Cardiac septum (tissue), 1 donor: Measurements from ENCODE around the gene MIEF2. TPM values are rescaled to one million over a fixed set of nuclear protein-coding genes. Genes with fewer than 3 reads are reported as not detected.

Experiments used
- total RNA-seq: library from RNA; stranded (reverse); fragmentation: NEBNext Ultra II Directional; extraction: Animal tissue kit (Norgen Biotek cat#: 25700); gene quantifications from one replicate; pipeline ENCODE4 v1.2.1, GENCODE V29; 2021
- donor health status: DM: no; HTN: no; CAD: no.

Gene MIEF2
- total RNA-seq, 1 donor from 2014 or later: 28.0 TPM

Other genes with a start within 250 kb of the MIEF2 start
- gene ATPAF2, start 221.5 kb upstream of the MIEF2 start, total RNA-seq: 31.5 TPM
- 17.9 TPM for gene GID4, start 221.3 kb upstream of the MIEF2 start, total RNA-seq
- 17.8 TPM for gene DRG2, start 172.7 kb upstream of the MIEF2 start, total RNA-seq
- gene MYO15A, start 151.9 kb upstream of the MIEF2 start, total RNA-seq: 0.70 TPM
- gene ALKBH5, start 76.8 kb upstream of the MIEF2 start, total RNA-seq: 168 TPM
- 9.6 TPM for gene LLGL1, start 35.0 kb upstream of the MIEF2 start, total RNA-seq
- 294 TPM for gene FLII, start 1.9 kb upstream of the MIEF2 start, total RNA-seq
- 14.1 TPM for gene TOP3A, start 54.3 kb downstream of the MIEF2 start, total RNA-seq
- gene SMCR8, start 54.6 kb downstream of the MIEF2 start, total RNA-seq: 9.9 TPM
- 2.3 TPM for gene SHMT1, start 102.9 kb downstream of the MIEF2 start, total RNA-seq
- not detected for gene EVPLL, start 117.1 kb downstream of the MIEF2 start, total RNA-seq
- not detected for gene LGALS9C, start 216.1 kb downstream of the MIEF2 start, total RNA-seq